ENCODE measurements around the gene LGALS14.

- no peak for TF ChIP-seq CTCF (IDR thresholded peaks at IDR 0.05; ENCODE audit: low read depth, low read length)
- no peak for TF ChIP-seq POLR2A (IDR thresholded peaks at IDR 0.05; ENCODE audit: extremely low read depth, insufficient read length)
- TF ChIP-seq MYC (IDR thresholded peaks at IDR 0.05; ENCODE audit: low read depth, low read length), result no peak
- no peak for TF ChIP-seq MAX (IDR thresholded peaks at IDR 0.05; ENCODE audit: low read depth, low read length)
Measured at GRCh38 chr19:39698535-39698934, 5.7 kb upstream of the LGALS14 start.

All from NB4 (cell line).